Umbilical cord (tissue), 2 donors: Measurements from ENCODE around the gene MB21D2. TPM values are rescaled to one million over a fixed set of nuclear protein-coding genes. Genes with fewer than 3 reads are reported as not detected.
A peak's percentile ranks its signal among the peaks of the same experiment; 100 is the strongest.

ENCODE experiments used
- DNase-seq: peaks from one replicate; pipeline ENCODE4 v3.0.0-alpha.2; 2015; ENCODE audit warnings: low spot score
- total RNA-seq: library from RNA; depleted of rRNA; stranded (reverse); fragments of >200 nt; gene quantifications from one replicate; pipeline ENCODE4 v1.2.3, GENCODE V29; 2014; ENCODE audit warnings: low replicate concordance; ENCODE audit not compliant: insufficient read depth

The MB21D2 gene
- total RNA-seq, 1 donor from 2014 or later = 31.1 TPM

DNA sequence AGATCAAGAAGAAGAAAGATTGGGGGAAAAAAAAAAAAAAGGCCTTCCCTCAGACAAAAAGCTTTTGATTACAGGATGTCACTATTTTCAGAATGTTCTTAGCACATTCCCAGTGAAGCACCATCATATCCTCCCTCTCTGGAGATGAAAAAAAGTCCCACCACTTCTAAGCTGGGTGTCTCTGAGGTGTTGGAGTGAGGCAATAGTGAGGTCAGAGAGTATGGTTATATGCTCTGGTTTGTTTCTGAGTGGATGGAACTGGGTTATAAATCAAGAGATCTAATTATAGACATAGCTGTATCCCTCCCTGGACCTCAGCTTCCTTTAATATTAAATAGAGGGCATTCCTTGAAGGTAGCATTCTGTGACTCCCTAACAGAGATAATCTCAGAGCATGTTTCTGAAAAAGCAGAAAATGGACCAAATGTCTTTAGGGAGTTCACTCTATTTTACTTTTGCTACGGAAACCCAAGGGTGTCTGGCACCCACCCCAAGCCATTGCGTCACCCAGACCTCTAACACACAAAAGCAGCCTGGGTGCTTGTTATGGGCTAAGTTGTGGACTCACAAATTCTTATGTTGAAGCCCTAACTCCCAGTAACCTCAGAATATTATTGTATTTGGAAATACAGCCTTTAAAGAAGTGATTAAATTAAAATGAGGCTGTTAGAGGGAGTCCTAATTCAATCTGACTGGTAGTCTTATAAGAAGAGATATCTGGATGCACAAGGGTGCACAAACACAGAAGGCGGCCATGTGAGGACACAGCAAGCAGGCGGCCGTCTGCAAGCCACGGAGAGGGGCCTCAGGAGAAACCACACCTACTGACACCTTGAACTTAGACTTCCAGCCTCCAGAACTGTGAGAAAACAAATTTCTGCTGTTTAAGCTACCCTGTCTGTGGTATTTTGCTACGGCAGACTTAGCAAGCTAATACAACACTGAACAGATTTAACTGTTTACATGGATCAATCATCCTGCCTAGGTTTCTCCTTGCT lies 81.5 kb downstream of the MB21D2 start:
- DNase-seq = no peak

DNA sequence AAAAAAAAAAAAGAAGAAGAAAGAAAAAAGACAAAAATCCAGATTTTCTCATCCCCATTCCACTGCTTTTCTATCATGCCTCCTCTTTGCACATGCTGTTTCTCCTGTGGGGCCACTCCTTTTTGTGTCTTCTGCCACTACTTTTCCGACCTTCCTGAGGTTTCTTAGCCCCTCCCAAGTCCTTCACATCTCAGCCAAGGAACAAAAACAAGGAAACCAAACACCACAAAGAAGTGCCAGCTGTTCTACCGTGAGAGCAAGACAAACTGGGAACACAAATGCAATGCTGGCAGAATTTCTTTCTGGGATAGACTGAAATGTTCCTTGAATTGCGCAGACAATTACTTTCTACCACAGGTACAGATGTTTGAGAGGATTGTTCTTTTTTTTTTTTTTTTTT lies 83.2 kb downstream of the MB21D2 start:
- no peak for DNase-seq

- peak; percentile 79 for DNase-seq
Observed at GRCh38 chr3:192833177-192833890, 84.3 kb downstream of the MB21D2 start.

DNA sequence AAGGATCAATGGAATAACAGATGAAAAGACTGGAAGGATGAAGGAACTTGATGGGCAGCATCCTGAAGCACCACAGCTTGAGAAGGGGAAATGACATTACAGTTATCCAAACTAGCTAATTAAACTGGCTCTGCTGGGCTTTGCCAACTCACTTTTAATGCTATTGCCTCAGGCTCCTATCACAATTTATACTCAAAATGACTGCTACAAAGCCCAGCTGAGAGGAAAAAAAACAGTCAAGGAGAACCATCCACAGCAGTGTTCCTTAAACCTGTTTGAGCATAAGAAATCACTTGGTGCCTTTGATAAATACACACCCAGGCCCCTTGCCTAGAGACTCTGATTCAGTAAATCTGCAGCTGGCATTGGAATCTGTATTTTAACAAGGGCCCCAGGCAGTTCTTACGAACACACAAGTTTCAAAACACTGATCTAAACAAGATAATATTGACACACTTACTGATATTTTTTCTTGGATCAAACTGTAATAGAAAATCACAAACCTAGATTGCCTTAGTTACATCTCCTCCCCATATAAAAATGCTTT lies 85.8 kb downstream of the MB21D2 start:
- peak; percentile 42 for DNase-seq

GRCh38 chr3:192831111-192831644 lies 86.5 kb downstream of the MB21D2 start:
- DNase-seq = peak; percentile 71

GRCh38 chr3:192830291-192831110 lies 87.2 kb downstream of the MB21D2 start:
- DNase-seq = no peak

DNA sequence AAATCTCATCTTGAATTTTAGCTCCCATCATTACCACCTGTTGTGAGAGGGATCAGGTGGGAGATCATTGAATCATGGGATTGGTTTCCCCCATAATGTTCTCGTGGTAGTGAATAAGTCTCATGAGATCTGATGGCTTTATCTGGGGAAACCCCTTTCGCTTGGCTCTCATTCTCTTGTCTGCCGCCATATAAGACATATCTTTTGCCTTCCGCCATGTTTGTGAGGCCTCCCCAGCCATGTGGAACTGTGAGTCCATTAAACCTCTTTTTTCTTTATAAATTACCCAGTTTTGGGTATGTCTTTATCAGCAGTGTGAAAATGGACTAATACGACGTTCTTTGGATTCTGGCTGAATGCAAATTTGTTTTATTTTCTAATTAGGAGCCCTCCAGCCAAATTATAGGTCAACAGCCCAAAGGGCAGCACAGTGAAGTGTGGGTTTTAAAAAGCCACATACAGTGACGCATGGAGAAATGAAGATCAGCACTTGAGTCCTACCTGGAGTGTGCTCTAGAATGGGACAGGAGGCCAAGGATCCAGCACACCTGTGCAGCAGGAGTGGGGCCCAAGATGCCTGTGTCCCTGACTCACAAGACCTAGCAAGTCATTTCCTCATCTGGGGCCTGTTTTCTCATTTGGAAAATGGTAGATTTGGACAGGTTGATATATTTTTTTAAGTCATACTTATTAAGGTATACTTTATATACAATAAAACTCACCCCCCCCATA lies 89.6 kb downstream of the MB21D2 start:
- DNase-seq = no peak

DNA sequence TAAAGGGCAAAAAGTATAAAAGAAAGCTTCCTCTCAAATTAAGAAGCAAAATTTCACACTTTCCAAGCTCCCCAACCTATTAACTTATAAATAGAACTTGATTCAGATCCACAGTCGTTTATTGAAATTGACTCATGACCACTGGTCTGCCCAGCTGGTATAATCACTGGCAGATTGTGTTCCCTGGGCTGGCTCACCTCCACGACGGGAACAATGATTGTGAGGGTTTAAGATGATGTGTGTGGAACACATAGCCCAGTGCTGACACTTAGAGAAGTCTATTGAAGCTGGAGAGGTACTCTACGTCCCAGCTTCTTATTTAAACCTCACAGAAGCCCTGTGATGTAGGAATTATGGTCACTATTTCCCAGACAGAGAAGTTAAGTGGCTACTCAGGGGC lies 90.4 kb downstream of the MB21D2 start:
- no peak for DNase-seq

DNA sequence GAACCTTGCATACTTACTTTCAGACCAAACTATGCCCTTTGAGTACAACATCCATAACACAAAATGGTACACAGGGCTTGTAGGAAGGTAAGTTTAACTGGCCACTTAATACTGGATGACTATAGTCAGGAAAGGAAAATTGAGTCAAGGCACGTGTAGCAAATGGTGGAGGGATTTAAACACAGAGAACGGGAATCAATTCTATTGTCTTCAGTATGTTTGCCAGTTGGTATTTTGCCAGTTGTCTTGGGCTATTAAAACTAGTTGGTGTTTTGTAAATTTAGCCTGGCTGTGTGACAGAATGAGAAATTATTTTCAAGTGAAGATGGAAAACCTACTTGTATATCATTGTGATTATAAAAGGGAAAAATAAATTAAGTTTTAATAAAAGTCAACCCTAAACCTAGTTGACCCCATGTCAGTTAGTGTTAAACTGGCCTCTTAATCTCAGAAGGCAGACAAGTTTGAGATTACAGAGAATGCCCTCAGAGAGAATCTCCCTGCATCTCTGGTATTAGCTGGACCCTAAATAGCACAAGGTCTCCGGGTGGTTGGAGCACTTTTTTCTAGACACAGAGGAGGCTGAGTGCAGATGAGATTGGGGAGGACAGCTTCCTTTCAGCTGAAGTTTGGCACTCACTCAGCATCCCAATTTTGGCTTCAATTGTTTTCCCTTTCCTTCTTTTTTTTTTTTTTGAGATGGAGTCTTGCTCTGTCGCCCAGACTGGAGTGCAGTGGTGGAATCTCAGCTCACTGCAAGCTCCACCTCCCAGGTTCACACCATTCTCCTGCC lies 91.2 kb downstream of the MB21D2 start:
- no peak for DNase-seq

GRCh38 chr3:192825657-192826200 lies 91.9 kb downstream of the MB21D2 start:
- no peak for DNase-seq

GRCh38 chr3:192825216-192825615 lies 92.4 kb downstream of the MB21D2 start:
- DNase-seq = no peak

DNA sequence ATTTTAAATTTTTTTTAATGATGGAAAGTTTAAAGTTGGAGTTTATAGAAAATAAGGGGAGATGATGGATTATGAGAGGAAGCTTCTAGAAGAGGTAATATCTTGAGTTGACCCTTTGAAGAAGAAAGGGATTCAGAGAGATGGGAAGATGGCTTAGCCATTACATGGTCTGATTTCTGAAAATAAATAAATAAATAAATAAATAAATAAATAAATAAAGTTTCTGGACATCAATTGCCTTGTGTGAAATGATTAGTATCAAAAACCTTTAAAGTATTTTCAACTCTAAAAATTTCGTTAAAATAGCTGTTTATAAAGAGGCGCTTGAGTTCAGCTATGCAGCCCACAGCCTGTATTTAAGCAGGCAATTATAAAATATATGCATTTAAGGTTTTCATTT lies 93.3 kb downstream of the MB21D2 start:
- no peak for DNase-seq

- DNase-seq = no peak
Observed at GRCh38 chr3:192821161-192821560, 96.5 kb downstream of the MB21D2 start.

DNA sequence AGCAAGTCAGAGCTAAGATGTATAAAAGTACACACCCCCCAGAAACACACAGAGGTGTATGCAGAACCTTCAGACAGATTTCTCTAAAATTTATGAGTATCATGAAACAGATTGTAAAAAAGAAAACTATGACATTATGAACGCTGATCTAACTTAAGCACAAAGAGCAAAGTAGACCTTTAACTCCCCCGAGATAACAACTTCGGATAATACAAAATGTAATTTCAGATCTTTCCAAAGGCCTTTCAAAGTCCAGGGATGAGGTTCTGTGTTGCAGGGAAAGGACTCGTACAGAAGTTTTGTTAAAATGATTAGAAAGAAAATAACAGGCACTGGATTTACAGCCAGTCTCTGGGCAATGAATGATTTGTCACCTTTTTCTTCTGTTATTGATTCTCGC lies 97.5 kb downstream of the MB21D2 start:
- DNase-seq = no peak

- peak; percentile 64 for DNase-seq
Observed at GRCh38 chr3:192819001-192819569, 98.6 kb downstream of the MB21D2 start.

DNA sequence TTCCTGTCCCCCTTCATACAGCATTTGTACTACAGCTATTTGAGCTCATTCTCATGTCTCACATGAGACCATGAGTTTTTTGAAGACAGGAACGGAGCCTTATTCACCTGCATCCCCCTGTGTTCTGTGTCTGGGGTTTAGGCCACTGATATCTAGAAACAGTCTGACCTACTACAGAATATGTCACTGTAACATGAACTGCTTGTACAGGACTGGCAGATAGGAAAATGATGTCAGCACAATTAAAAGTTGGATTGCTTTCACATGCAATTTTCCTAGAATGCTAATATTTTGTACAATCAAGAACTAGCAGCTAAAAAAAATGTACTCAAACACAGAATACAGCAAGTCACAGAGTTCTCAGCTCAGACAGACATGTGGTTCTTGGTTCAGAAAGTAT lies 99.5 kb downstream of the MB21D2 start:
- DNase-seq = no peak

DNA sequence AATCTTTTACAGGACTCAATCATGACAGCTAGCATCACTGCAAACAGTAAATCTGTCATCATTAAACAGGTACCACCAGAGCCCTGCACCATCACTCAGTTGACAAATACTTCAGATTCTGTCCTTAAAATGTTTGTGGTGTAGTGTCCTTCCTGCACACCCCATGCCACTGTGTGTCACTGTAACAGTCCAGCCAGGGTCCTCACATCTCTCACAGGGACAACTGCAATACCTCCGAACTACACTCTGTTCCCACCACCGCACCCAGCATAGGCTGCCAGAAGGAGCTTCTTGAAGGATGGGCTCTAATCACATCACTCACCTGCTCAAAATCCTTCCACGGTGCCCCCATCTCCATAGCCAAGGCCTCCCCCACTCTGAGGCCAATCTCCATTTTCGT lies 100.2 kb downstream of the MB21D2 start:
- DNase-seq = no peak

- DNase-seq = no peak
Observed at GRCh38 chr3:192817053-192817452, 100.6 kb downstream of the MB21D2 start.

- peak; percentile 79 for DNase-seq
Observed at GRCh38 chr3:192816351-192816750, 101.3 kb downstream of the MB21D2 start.
